Measurements from ENCODE around the gene DBF4B.
"Not testable (repeated sequence)": the region's sequence is repeated elsewhere in the genome, so short reads cannot be mapped to it uniquely, and the experiment has no call there.

Gene DBF4B

GRCh38 chr17:44688675-44689476 lies 19.6 kb upstream of the DBF4B start:
- H3K36me3 ChIP-seq = no peaks in the 10 kb centered on the region; the same call in 1 of the 2 replicates
- DNase-seq = no peak
- H3K4me3 ChIP-seq (ENCODE audit: low read depth, low read length) = peak overlapping the region; percentile 97
- H3K9me3 ChIP-seq = no peaks in the 10 kb centered on the region
- H3K4me1 ChIP-seq = no peaks in the 10 kb centered on the region; the same call in 1 of the 2 replicates
- H3K27me3 ChIP-seq = no peaks in the 10 kb centered on the region
- no peak for TF ChIP-seq CTCF (IDR thresholded peaks at IDR 0.05; ENCODE audit: low read depth, low read length)

GRCh38 chr17:44689477-44690217 lies 18.8 kb upstream of the DBF4B start, which contains the start of gene CCDC43:
Gene CCDC43 (minus strand): TSS chr17:44689776. CDS start chr17:44689753, 23 bp downstream.
- Histone ChIP-seq H3K9me3 (no peaks in the 10 kb centered on the region), H3K36me3 (no peaks in the 10 kb centered on the region; the same call in 1 of the 2 replicates), H3K27me3 (no peaks in the 10 kb centered on the region), H3K4me3 (ENCODE audit: low read depth, low read length) (peak within 1 kb of the TSS; percentile 97), H3K4me1 (no peaks in the 10 kb centered on the region; the same call in 1 of the 2 replicates)
- TF ChIP-seq CTCF (IDR thresholded peaks at IDR 0.05; ENCODE audit: low read depth, low read length) = no peak
- peak; percentile 94 for DNase-seq

DNA sequence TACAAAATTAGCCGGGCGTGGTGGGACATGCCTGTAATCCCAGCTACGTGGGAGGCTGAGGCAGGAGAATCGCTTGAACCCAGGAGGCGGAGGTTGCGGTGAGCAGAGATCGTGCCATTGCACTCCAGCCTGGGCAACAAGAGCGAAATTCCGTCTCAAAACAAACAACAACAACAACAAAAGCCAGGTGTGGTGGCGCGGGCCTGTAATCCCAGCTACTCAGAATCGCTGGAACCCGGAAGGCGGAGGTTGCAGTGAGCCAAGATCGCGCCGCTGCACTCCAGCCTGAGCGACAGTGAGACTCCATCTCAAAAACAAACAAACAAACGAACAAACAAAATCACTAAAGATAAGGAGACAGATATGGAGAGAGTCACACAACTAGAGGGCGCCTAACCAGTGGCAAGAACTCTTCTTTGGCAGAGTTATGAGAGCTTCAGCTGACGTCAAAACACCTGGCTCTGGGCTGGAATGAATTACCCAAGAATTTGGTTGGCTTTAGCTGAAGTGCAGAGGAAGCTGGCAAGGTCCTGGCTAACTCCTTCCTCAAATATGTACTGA lies 17.6 kb upstream of the DBF4B start:
- not testable (repeated sequence) for H3K9me3 ChIP-seq, H3K36me3 ChIP-seq, DNase-seq, H3K4me1 ChIP-seq, H3K27me3 ChIP-seq
- peak; percentile 18; the same call in 1 of the 2 replicates for TF ChIP-seq CTCF (IDR thresholded peaks at IDR 0.05; ENCODE audit: low read depth, low read length)
- H3K4me3 ChIP-seq (ENCODE audit: low read depth, low read length) = peak overlapping the region; percentile 97

GRCh38 chr17:44693609-44694008 lies 14.9 kb upstream of the DBF4B start:
- H3K36me3 ChIP-seq = no peaks in the 10 kb centered on the region
- H3K4me3 ChIP-seq (ENCODE audit: low read depth, low read length) = no peak overlapping the region
- no peak for TF ChIP-seq CTCF (IDR thresholded peaks at IDR 0.05; ENCODE audit: low read depth, low read length)
- DNase-seq = no peak
- no peaks in the 10 kb centered on the region for H3K9me3 ChIP-seq
- no peaks in the 10 kb centered on the region for H3K27me3 ChIP-seq
- H3K4me1 ChIP-seq = no peaks in the 10 kb centered on the region; the same call in 1 of the 2 replicates

GRCh38 chr17:44700288-44700687 lies 8.2 kb upstream of the DBF4B start:
- not testable (repeated sequence) for H3K4me3 ChIP-seq (ENCODE audit: low read depth, low read length); H3K9me3 ChIP-seq; H3K27me3 ChIP-seq; DNase-seq; H3K4me1 ChIP-seq; H3K36me3 ChIP-seq

DNA sequence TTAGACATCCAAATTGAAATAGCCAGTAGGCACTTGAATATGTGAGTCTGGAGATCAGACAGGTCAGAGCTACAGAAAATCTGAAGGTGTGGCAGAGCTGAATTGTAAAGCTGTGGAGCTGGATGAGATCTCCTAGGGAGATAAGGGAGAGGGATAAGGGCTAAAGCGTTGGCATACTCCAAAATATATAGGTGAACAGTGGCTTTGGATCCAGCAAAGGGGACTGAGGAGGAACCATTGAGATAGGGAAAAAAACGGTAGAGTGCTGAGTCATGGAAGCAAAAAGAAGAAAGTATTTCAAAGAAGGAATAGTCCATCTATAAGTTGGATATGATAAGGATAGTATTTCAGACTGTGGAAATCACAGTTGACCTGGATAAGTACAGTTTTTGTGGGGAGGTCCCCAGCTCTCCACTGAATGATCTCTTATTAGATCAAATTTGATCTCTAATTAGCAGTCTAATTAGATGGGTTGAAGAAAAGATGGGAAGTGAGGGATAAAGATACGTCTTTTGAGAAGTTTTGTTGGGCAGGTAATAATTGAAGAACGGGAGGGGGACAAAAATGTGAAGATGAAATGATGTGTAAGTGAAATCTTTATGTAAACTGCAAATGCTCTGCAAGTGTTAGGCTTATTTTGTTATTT lies 587 bp upstream of the DBF4B start:
- TF ChIP-seq CTCF (IDR thresholded peaks at IDR 0.05; ENCODE audit: low read depth, low read length) = no peak
- Histone ChIP-seq H3K4me3 (ENCODE audit: low read depth, low read length) (peak overlapping the region; percentile 98), H3K27me3 (no peaks in the 10 kb centered on the region), H3K36me3 (no peaks in the 10 kb centered on the region), H3K4me1 (peaks cover 8% of the 10 kb centered on the region), H3K9me3 (no peaks in the 10 kb centered on the region)
- no peak for DNase-seq

Data from BE2C (cell line).